Vagina (tissue), 2 donors: Measurements from ENCODE around the gene MORN2.

Experiments used
- POLR2A ChIP-seq, 2 donors: fragments of 450-650 bp; IDR thresholded peaks; one replicate each; pipeline ENCODE4 v1.6.1; 2017; ENCODE audit warnings: antibody characterized with exemption in 2 of 2, mild to moderate bottlenecking in 2 of 2, moderate library complexity in 2 of 2
- POLR2AphosphoS5 ChIP-seq, 2 donors: sonication (generic); formaldehyde crosslinking; IDR thresholded peaks; one replicate each; pipeline ENCODE4 v1.9.0; 2017; ENCODE audit warnings: antibody characterized with exemption in 2 of 2, mild to moderate bottlenecking in 2 of 2, low read depth in 1 of 2; ENCODE audit not compliant: insufficient read depth in 1 of 2
- TF ChIP-seq, protein P1 (sequence below), 3 experiments: fragments of 450-650 bp in 2 of 3; fragments of 200-600 bp in 1 of 3; sonication (generic) in 1 of 3; IDR thresholded peaks; one replicate each; pipeline ENCODE4 v1.5.1; 2017 to 2019; ENCODE audit warnings: antibody characterized with exemption in 3 of 3, mild to moderate bottlenecking in 2 of 3, moderate library complexity in 2 of 3

DNA sequence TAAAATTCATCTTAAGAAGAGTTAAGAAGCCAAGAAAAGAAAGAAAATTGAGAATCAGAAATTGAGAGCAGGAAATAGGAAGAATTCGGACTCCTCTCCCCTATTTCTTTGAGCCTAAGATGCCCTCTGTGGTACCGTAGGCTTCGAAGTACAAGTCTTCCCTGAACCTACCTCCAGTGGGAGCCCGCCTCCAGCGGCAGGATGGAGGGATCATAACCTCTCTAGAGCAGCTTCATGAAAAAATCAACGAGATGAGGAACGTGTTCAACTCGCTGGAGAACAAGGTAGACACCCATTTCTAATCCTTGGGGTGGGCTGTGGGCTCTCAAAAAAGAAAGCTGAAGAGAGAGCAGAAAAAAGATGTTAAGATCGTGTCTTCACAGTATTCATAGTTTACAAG is 50.2 kb downstream of the MORN2 start:
- TF ChIP-seq, protein P1, sequence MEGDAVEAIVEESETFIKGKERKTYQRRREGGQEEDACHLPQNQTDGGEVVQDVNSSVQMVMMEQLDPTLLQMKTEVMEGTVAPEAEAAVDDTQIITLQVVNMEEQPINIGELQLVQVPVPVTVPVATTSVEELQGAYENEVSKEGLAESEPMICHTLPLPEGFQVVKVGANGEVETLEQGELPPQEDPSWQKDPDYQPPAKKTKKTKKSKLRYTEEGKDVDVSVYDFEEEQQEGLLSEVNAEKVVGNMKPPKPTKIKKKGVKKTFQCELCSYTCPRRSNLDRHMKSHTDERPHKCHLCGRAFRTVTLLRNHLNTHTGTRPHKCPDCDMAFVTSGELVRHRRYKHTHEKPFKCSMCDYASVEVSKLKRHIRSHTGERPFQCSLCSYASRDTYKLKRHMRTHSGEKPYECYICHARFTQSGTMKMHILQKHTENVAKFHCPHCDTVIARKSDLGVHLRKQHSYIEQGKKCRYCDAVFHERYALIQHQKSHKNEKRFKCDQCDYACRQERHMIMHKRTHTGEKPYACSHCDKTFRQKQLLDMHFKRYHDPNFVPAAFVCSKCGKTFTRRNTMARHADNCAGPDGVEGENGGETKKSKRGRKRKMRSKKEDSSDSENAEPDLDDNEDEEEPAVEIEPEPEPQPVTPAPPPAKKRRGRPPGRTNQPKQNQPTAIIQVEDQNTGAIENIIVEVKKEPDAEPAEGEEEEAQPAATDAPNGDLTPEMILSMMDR (IDR thresholded peaks at IDR 0.05): no peak
- TF ChIP-seq POLR2AphosphoS5 (IDR thresholded peaks at IDR 0.05; ENCODE audit: insufficient read depth in 1 of 2, low read depth in 1 of 2): no peak
- TF ChIP-seq POLR2A (IDR thresholded peaks at IDR 0.05): no peak
